Pancreas (tissue), 10 donors: ENCODE results near the gene TAX1BP3. TPM values are rescaled to one million over a fixed set of nuclear protein-coding genes. Genes with fewer than 3 reads are reported as not detected.

Experiments
- ATAC-seq, 4 donors: fragments of 200-7000 bp; cut with Tn5 transposase; one replicate each; pipeline versions ENCODE4 v1.8.0 to v1.9.1; 2020; ENCODE audit warnings: mild to moderate bottlenecking in 4 of 4, moderate library complexity in 4 of 4
- DNase-seq, 6 donors: peaks; one replicate each; pipeline ENCODE4 v3.0.0-alpha.2; 2020
- FAIRE-seq: peaks from 2 replicates; lab custom pipeline; 2012; peaks lifted over from hg19 to GRCh38; lab: Jason Lieb, UNC
- H3K27ac ChIP-seq, 4 donors: fragments of 200-600 bp; sonication (generic); 1 replicate in 3 of 4; 2 replicates in 1 of 4; pipeline versions ENCODE4 v1.5.0 to v1.8.0; 2020
- H3K27me3 ChIP-seq, 4 donors: fragments of 200-600 bp; one replicate each; pipeline ENCODE4 v1.8.0; 2021
- H3K36me3 ChIP-seq, 3 donors: fragments of 200-600 bp; sonication (generic) in 1 of 3; one replicate each; pipeline versions ENCODE4 v1.5.0 to v1.8.0; 2020 to 2021
- H3K4me1 ChIP-seq, 3 donors: fragments of 200-600 bp; one replicate each; pipeline ENCODE4 v1.8.0; 2021
- H3K4me3 ChIP-seq, 4 donors: fragments of 200-600 bp; sonication (generic) in 2 of 4; one replicate each; pipeline versions ENCODE4 v1.5.0 to v1.8.0; 2020 to 2021
- H3K9me3 ChIP-seq, 4 donors: fragments of 200-600 bp; one replicate each; pipeline ENCODE4 v1.8.0; 2021
- CTCF ChIP-seq, 4 donors: fragments of 200-600 bp; sonication (generic) in 3 of 4; IDR thresholded peaks; one replicate each; pipeline versions ENCODE4 v1.5.0 to v1.8.0; 2021; ENCODE audit warnings: antibody characterized with exemption in 4 of 4
- WGBS, 2 donors: extraction: QIAGEN DNeasy Blood & Tissue Kit; methylation state at CpG; one replicate each; pipeline ENCODE4 v1.1.7; 2013; 5-methylcytosine and 5-hydroxymethylcytosine counted together
- intact Hi-C, 3 donors: fragments of 100-400 bp; cut with DNase I; formaldehyde crosslinking; loops; one replicate each; pipeline versions ENCODE4 v1.11.1 to v1.14.2; 2022
- polyA plus RNA-seq, 2 donors: library from polyadenylated mRNA; stranded (reverse); fragments of 200-250 nt; gene quantifications; one replicate each; pipeline ENCODE4 v1.2.3, GENCODE V29; 2013
- total RNA-seq, 6 donors: library from RNA; stranded (reverse); fragmentation: NEBNext Ultra II Directional in 4 of 6; extraction: Animal tissue kit (Norgen Biotek cat#: 25700) in 4 of 6; gene quantifications; one replicate each; pipeline versions ENCODE4 v1.2.1 to v1.2.4, GENCODE V29; 2021 to 2023
- donor health status: healthy with polysubstance abuse.
- donor health status: DM: no; HTN: no; CAD: no; lungs with moderate emphysema.
- donor health status: DM: no; HTN: no; CAD: no.
- donor health status: control.
- donor health status: control.
- donor health status: Bipolar disorder and iron deficiency.
- donor health status: DM: yes; HTN: yes; CAD: no.
- donor health status: DM: no; HTN: no; CAD: no.
- donor health status: DM: no; HTN: no; CAD: no.
- donor health status: DM: yes; HTN: yes; CAD: no.

Gene TAX1BP3
- total and polyA plus RNA-seq, 8 donors: 31.4 to 80.6 (median 47.6) TPM

- intact Hi-C loops: no loop called here
- DNase-seq (peak in 1 of 6 donors; percentile 69), FAIRE-seq (no peak), ATAC-seq (no peak)
- Histone ChIP-seq H3K4me3 (no peak overlapping the region), H3K27me3 (no peaks in the 10 kb centered on the region), H3K4me1 (peaks cover 0 to 3% (median 0%) of the 10 kb centered on the region in 3 donors), H3K36me3 (peaks cover 0 to 6% (median 0%) of the 10 kb centered on the region in 3 donors), H3K9me3 (no peaks in the 10 kb centered on the region), H3K27ac (peak overlapping the region in 3 of 4 donors; percentile 3 to 55 (median 12))
- WGBS, 2 donors: 84 to 85% methylated on average over 22 of the region's 22 CpGs
- no peak for TF ChIP-seq CTCF (IDR thresholded peaks at IDR 0.05)
Observed at GRCh38 chr17:3658784-3659449, 9.5 kb downstream of the TAX1BP3 start.

GRCh38 chr17:3657874-3658783, 10.2 kb downstream of the TAX1BP3 start:
- DNase-seq (no peak), FAIRE-seq (no peak), ATAC-seq (no peak)
- H3K4me1 ChIP-seq: peaks cover 0 to 3% (median 0%) of the 10 kb centered on the region in 3 donors
- WGBS, 2 donors: 89 to 90% methylated on average over 35 to 42 of the region's 42 CpGs
- H3K9me3 ChIP-seq: no peaks in the 10 kb centered on the region
- H3K27ac ChIP-seq: no peak overlapping the region
- no peak overlapping the region for H3K4me3 ChIP-seq
- H3K36me3 ChIP-seq: no peaks in the 10 kb centered on the region
- no peaks in the 10 kb centered on the region for H3K27me3 ChIP-seq
- no peak for TF ChIP-seq CTCF (IDR thresholded peaks at IDR 0.05)
- intact Hi-C loops: no loop called here

- 89 to 93% methylated on average over 7 of the region's 7 CpGs for WGBS, 2 donors
- no peak for ATAC-seq
Observed at GRCh38 chr17:3657588-3657869, 10.8 kb downstream of the TAX1BP3 start.

GRCh38 chr17:3656755-3657587, 11.4 kb downstream of the TAX1BP3 start:
- H3K9me3 ChIP-seq: no peaks in the 10 kb centered on the region
- H3K4me3 ChIP-seq: no peak overlapping the region
- ATAC-seq: no peak
- TF ChIP-seq CTCF (IDR thresholded peaks at IDR 0.05): no peak
- FAIRE-seq: no peak
- intact Hi-C loops: no loop called here
- DNase-seq: no peak
- no peaks in the 10 kb centered on the region for H3K36me3 ChIP-seq
- peaks cover 0 to 3% (median 0%) of the 10 kb centered on the region in 3 donors for H3K4me1 ChIP-seq
- WGBS, 2 donors: 89 to 92% methylated on average over 15 to 16 of the region's 16 CpGs
- H3K27ac ChIP-seq: no peak overlapping the region
- no peaks in the 10 kb centered on the region for H3K27me3 ChIP-seq

More at GRCh38 chr17:3657588-3657869, 10.8 kb downstream of the TAX1BP3 start:
- Histone ChIP-seq H3K36me3 (no peaks in the 10 kb centered on the region), H3K27me3 (no peaks in the 10 kb centered on the region), H3K27ac (no peak overlapping the region), H3K4me1 (peaks cover 0 to 3% (median 0%) of the 10 kb centered on the region in 3 donors), H3K4me3 (no peak overlapping the region), H3K9me3 (no peaks in the 10 kb centered on the region)
- intact Hi-C loops: no loop called here
- no peak for FAIRE-seq
- DNase-seq: no peak
- no peak for TF ChIP-seq CTCF (IDR thresholded peaks at IDR 0.05)
